Brain microvascular endothelial cell (primary cell): ENCODE measurements around the gene GRIA1.

ENCODE experiments used
- DNase-seq: peaks from one replicate; pipeline ENCODE4 v3.0.0-alpha.2; 2020
- H3K27ac ChIP-seq: fragments of 250-450 bp; sonication (Bioruptor Pico); 2 replicates; pipeline ENCODE4 v1.5.1; 2020; ENCODE audit warnings: mild to moderate bottlenecking, moderate library complexity
- H3K27me3 ChIP-seq: fragments of 250-450 bp; sonication (Bioruptor Pico); replicated peaks from 2 replicates; pipeline ENCODE4 v1.5.1; 2020; ENCODE audit warnings: mild to moderate bottlenecking
- H3K36me3 ChIP-seq: fragments of 250-450 bp; sonication (Bioruptor Pico); replicated peaks from 2 replicates; pipeline ENCODE4 v1.5.1; 2020; ENCODE audit warnings: mild to moderate bottlenecking
- H3K4me3 ChIP-seq: 2 replicates; pipeline ENCODE4 v1.5.1; 2011; ENCODE audit warnings: low read depth, mild to moderate bottlenecking, control low read depth, low read length, moderate library complexity
- CTCF ChIP-seq: IDR thresholded peaks from 2 replicates; pipeline ENCODE4 v1.5.1; 2011; ENCODE audit warnings: low read depth, mild to moderate bottlenecking, moderate library complexity, low read length, control low read depth, inconsistent platforms; ENCODE audit errors: missing control alignments
- in situ Hi-C: cut with HindIII; loops from 2 replicates; pipeline ENCODE4 v1.10.0; 2017; ENCODE audit warnings: low sequenced_read_pairs, low pct_ligation_motif_present

The GRIA1 gene

DNA sequence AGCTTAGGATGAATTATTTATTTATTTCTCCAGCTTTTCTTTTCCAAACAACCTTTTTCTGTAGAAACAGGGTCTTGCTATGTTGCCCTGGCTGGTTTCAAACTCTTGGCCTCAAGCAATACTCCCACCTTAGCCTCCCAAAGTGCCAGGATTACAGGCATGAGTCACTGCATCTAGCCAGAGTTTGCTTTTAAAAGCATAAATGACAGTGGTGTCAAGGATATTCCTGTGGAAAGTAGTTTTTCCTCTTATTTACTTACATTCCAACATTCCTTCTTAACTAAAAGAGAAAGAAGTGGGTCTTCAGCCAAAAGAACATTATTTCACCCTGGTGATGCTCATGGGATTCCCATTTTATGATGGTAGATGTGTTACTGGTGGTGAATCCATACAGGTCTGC, 62.4 kb downstream of the GRIA1 start:
- no peak for DNase-seq
- no peak for TF ChIP-seq CTCF
- in situ Hi-C loops, result no loop called here
- H3K27ac ChIP-seq, result peak overlapping the region; percentile 72
- no peaks in the 10 kb centered on the region for H3K36me3 ChIP-seq
- no peaks in the 10 kb centered on the region for H3K27me3 ChIP-seq
- no peak overlapping the region for H3K4me3 ChIP-seq

GRCh38 chr5:153555420-153556114, 65.1 kb downstream of the GRIA1 start:
- Histone ChIP-seq H3K36me3 (no peaks in the 10 kb centered on the region), H3K27ac (no peak overlapping the region), H3K27me3 (no peaks in the 10 kb centered on the region), H3K4me3 (no peak overlapping the region)
- no peak for TF ChIP-seq CTCF
- DNase-seq, result no peak
- in situ Hi-C loops, result no loop called here

DNA sequence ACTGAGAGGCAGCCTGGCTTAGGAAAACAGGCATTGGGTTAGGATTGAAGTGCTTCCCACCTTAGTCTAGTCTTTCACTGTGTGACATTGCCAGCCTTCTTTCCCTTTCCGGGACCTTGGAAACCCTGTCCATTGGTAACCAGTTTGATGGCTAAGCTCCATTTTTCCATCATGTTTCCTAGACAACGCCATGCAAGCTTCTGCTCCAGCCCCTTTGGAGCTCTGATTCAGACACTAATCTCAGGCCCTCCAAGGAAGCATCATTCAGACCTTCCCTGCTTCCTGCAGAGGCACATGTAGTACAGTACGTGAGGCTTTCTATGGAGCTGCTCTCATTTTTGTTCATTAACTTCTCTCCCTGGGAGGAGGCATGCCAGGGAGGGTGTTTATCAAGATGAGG, 68.5 kb downstream of the GRIA1 start:
- no peak overlapping the region for H3K27ac ChIP-seq
- in situ Hi-C loops, result no loop called here

DNA sequence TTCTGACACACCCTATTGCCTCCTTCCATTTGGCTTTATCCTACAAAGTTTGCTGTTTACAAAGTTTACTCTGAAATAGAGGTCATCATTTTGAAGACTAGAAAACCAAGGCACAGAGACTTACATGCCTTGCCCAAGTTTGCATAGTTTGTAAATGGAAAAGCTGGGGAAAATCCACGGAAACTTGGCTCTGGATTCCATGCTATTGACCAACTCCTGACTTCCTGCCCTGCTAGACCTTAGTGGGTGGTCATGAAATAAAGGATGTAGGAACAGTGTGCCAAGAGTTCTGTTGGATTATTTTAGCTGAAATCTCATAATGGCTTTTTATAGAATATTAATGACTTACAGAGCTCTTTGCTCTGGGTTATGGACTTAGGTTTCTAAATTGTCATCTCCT, 69.5 kb downstream of the GRIA1 start:
- Histone ChIP-seq H3K36me3 (no peaks in the 10 kb centered on the region), H3K4me3 (no peak overlapping the region), H3K27ac (no peak overlapping the region), H3K27me3 (no peaks in the 10 kb centered on the region)
- in situ Hi-C loops, result no loop called here
- DNase-seq, result no peak
- TF ChIP-seq CTCF, result no peak

More for the DNA sequence above, 68.5 kb downstream of the GRIA1 start:
- H3K4me3 ChIP-seq, result no peak overlapping the region
- no peak for DNase-seq
- no peaks in the 10 kb centered on the region for H3K36me3 ChIP-seq
- no peak for TF ChIP-seq CTCF
- no peaks in the 10 kb centered on the region for H3K27me3 ChIP-seq

- Histone ChIP-seq H3K27me3 (no peaks in the 10 kb centered on the region), H3K36me3 (no peaks in the 10 kb centered on the region), H3K27ac (no peak overlapping the region), H3K4me3 (no peak overlapping the region)
- no peak for TF ChIP-seq CTCF
- in situ Hi-C loops, result no loop called here
- DNase-seq, result peak; percentile 37
Measured at GRCh38 chr5:153562189-153562588, 71.7 kb downstream of the GRIA1 start.

GRCh38 chr5:153565822-153566221, 75.4 kb downstream of the GRIA1 start:
- no peak for TF ChIP-seq CTCF
- in situ Hi-C loops, result no loop called here
- Histone ChIP-seq H3K27ac (peak overlapping the region; percentile 39), H3K4me3 (no peak overlapping the region), H3K36me3 (no peaks in the 10 kb centered on the region), H3K27me3 (no peaks in the 10 kb centered on the region)
- DNase-seq, result peak; percentile 52
